ENCODE results near the gene HOXA1.
"Not testable (repeated sequence)": the region's sequence is repeated elsewhere in the genome, so short reads cannot be mapped to it uniquely, and the experiment has no call there.

Gene HOXA1

DNA sequence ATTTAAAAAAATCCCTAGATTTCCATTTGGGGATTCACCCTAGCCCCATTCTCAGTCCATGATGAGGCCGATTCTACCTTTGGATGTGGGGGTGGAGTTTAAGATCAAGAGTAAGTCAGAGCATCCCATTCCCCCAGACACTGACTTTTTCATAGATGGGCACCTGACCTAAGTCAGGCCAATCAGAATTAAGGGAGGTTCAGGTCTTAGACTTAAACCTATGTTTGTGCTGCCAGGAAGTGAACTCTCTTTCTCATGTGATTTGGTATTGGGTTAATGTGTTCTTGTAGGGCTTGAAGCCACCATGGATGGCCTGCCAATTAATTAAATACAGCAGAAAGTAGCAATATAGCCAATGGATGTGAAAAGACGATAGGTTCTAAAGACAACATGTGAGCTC, 30.1 kb downstream of the HOXA1 start:
- TF ChIP-seq GATA1 (IDR thresholded peaks at IDR 0.05; ENCODE audit: low read depth, low read length) (no peak), POLR2A (IDR thresholded peaks at IDR 0.05; ENCODE audit: low read length) (no peak)
- DNase-seq = no peak

DNA sequence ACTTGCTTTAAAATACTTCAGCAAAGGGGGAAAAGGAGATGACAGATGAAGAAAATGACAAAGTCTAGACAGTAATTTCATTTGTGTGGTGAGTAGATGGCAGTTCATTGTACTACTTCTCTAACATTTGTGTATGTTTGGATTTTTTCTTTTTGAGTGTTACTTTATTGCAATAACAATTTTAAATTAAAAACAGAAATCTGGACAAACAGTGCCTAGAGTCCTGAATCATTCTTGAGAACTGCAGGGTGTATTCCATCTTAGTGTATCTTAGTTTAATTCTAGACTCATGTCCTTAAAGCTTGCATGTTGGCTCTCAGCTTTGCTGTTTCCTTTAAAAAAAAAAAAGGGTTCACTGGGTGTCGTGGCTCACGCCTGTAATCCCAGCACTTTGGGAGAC, 31.1 kb downstream of the HOXA1 start:
- TF ChIP-seq GATA1 (IDR thresholded peaks at IDR 0.05; ENCODE audit: low read depth, low read length) (no peak), POLR2A (IDR thresholded peaks at IDR 0.05; ENCODE audit: low read length) (no peak)
- DNase-seq = no peak

DNA sequence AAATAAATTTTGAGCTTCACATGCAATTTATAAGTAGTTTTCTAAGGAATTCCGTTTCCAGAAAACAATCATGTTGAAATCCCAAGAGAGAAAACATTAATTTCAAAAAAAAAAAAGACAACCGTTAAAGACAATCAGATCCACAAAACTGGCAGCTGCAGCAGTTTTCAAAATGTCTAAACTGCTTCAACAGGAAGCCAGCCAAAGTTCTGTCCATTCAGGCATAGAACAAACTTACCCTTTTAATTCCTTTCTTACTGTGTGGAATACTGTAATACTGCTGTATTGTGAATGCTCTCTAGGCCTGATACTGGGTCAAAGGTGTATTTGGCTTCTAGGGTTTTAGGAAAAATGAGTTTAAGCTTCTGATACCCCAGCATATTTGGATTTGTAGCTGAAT, 31.6 kb downstream of the HOXA1 start:
- no peak for DNase-seq
- TF ChIP-seq POLR2A (IDR thresholded peaks at IDR 0.05; ENCODE audit: low read length) (no peak), GATA1 (IDR thresholded peaks at IDR 0.05; ENCODE audit: low read depth, low read length) (no peak)

DNA sequence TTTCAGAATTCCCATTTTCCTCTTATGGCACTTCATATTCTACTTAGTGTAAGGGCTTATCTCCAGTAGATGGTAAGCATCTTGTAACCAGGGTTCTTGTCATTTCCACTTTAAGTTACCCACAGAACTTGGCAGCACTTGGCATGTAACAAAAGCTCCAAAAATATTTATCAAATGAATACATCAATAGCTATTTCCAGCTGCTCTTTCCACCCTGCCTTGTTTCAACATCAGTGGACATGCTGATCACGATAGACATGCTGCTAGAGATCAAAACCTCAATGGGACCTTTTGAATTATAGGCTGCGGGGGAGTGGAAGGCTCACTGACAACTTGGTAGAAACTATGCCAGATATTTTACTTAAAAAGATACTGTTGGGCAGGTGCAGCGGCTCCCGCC, 32.9 kb downstream of the HOXA1 start:
- no peak for DNase-seq
- no peak for TF ChIP-seq GATA1 (IDR thresholded peaks at IDR 0.05; ENCODE audit: low read depth, low read length)
- no peak for TF ChIP-seq POLR2A (IDR thresholded peaks at IDR 0.05; ENCODE audit: low read length)

DNA sequence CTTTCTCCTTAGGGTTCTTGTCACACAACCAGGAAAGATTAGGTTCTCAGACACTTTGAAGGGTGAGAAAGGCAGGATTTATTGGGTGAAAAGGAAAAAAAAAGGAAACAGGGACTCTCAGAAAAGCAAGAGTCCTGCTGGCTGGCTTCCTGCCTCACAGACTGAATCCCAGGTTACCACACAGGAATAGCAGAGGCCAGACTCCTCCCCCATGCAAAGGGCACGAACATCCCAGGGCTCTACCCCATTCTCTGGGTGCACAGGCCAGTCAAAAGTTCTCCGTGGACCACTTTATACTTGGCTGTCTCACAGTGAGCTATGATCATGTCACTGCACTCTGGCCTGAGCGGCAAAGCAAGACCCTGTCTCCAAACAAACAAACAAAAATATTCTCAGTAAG, 42.6 kb downstream of the HOXA1 start:
- no peak for DNase-seq
- no peak for TF ChIP-seq GATA1 (IDR thresholded peaks at IDR 0.05; ENCODE audit: low read depth, low read length)
- TF ChIP-seq POLR2A (IDR thresholded peaks at IDR 0.05; ENCODE audit: low read length) = no peak

DNA sequence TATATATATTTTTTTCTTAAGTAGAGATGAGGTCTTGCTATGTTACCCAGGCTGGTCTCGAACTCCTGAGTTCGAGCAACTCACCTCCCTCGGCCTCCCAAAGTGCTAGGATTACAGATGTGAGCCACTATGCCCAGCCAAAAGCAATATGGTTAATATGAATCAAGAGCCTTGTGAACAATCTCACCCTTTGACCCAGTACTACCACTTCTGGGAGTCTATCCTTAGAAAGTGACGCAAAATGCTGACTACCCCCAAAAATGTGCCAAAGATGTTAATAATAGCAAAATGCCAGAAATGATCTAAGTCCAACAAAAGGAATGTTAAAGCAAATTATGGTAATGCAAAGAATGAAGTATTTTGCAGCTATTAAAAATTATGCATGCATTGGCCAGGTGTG, 44.3 kb downstream of the HOXA1 start:
- no peak for DNase-seq

DNA sequence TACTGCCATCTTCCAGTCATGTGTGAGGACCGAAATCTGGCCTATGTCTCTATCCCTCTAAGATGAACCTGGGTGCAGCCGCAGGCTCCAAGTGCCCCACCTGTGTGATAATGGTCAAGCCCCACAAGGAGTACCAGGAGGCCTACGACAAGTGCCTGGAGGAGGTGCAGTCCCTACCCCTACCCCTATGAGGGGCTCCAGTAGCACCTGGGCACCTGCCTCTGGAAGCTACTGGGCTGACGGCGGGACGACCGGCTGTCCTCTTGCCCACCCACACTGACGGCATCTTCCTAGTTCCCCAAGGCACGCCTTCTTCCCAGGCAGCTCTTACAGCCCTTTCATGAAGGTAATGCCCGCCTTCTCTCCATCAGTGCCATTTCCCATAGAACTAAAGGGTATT, 47.4 kb downstream of the HOXA1 start:
- no peak for TF ChIP-seq POLR2A (IDR thresholded peaks at IDR 0.05; ENCODE audit: low read length)
- TF ChIP-seq GATA1 (IDR thresholded peaks at IDR 0.05; ENCODE audit: low read depth, low read length) = no peak
- no peak for DNase-seq

More for the DNA sequence above, 44.3 kb downstream of the HOXA1 start:
- TF ChIP-seq POLR2A (IDR thresholded peaks at IDR 0.05; ENCODE audit: low read length) (no peak), GATA1 (IDR thresholded peaks at IDR 0.05; ENCODE audit: low read depth, low read length) (no peak)

DNA sequence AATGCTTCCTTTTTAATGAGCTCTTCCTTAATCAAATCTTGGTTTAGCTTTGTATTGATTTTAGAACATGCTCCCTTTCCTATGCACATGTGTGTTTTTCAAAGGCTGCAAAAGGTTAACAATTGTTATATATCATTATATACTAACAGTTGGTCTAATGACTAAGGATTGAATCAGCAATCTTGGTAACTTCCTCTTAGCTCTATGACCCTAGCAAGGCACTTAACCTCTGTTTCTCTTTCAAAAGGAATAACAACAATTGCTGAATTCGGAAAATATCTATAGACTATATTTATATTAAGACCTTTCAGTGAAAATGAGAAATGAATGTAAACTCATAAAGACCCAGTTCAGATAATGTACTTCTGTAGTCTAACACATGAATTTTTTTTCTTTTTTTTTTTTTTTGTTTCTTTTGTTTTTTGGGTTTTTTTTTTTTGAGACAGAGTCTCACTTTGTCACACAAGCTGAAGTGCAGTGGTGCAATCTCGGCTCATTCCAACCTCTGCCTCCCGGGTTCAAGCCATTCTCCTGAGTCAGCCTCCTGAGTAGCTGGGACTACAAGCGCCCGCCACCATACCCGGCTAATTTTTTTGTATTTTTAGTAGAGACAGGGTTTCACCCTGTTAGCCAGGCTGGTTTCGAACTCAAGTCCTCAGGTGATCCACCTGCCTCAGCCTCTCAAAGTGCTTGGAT, 48.8 kb downstream of the HOXA1 start:
- no peak for DNase-seq
- TF ChIP-seq POLR2A (IDR thresholded peaks at IDR 0.05; ENCODE audit: low read length) (no peak), GATA1 (IDR thresholded peaks at IDR 0.05; ENCODE audit: low read depth, low read length) (no peak)

DNA sequence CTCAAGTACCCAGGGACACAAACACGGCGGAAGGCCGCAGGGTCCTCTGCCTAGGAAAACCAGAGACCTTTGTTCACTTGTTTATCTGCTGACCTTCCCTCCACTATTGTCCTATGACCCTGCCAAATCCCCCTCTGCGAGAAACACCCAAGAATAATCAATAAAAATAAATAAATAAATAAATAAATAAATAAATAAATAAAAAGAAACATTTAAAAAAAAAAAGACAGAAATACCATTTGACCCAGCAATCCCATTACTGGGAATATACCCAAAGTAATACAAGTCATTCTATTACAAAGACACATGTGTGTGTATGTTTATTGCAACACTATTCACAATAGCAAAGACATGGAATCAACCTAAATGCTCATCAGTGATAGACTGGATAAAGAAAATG, 49.8 kb downstream of the HOXA1 start:
- not testable (repeated sequence) for DNase-seq

DNA sequence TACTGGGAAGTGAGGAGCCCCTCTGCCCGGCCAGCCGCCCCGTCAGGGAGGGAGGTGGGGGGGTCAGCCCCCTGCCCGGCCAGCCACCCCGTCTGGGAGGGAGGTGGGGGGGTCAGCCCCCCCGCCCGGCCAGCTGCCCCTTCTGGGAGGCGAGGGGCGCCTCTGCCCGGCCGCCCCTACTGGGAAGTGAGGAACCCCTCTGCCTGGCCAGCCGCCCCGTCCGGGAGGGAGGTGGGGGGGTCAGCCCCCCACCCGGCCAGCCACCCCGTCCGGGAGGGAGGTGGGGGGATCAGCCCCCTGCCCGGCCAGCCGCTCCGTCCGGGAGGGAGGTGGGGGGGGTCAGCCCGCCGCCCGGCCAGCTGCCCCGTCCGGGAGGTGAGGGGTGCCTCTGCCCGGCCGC, 50.7 kb downstream of the HOXA1 start:
- not testable (repeated sequence) for DNase-seq

Measured in erythroblast (primary cell).